GM12878 (cell line): ENCODE results near the gene BSN. TPM values are rescaled to one million over a fixed set of nuclear protein-coding genes. Genes with fewer than 3 reads are reported as not detected.
A peak's percentile ranks its signal among the peaks of the same experiment; 100 is the strongest.

Source experiments
- ATAC-seq: fragments of 200-7000 bp; cut with Tn5 transposase; 3 replicates; pipeline ENCODE4 v1.9.1; 2020; ENCODE audit warnings: mild to moderate bottlenecking, moderate library complexity
- BruUV-seq: library from RNA; stranded (reverse); fragments of 400-500 nt; replicated peaks from 2 replicates; lab custom pipeline; 2021; lab: Mats Ljungman, UMichigan
- CTCF ChIA-PET: fragments of 300-600 bp; sonication (Branson Sonifier 250); formaldehyde crosslinking; extraction: SDS; loops from one replicate; lab custom pipeline; 2021; ENCODE audit warnings: inconsistent platforms; lab: Yijun Ruan, JAX
- POLR2A ChIA-PET: fragments of 350-600 bp; formaldehyde crosslinking; extraction: SDS; loops from one replicate; lab custom pipeline; 2021; ENCODE audit warnings: inconsistent platforms; lab: Charles Lee
- RAD21 ChIA-PET: fragments of 300-600 bp; sonication (Branson Sonifier 250); formaldehyde crosslinking; loops from one replicate; lab custom pipeline; 2023; ENCODE audit warnings: antibody characterized with exemption; ENCODE audit not compliant: unreplicated experiment; lab: Charles Lee
- SMC1A ChIA-PET: fragments of 300-600 bp; sonication (Branson Sonifier 250); formaldehyde crosslinking; loops from one replicate; lab custom pipeline; 2023; ENCODE audit not compliant: unreplicated experiment, uncharacterized antibody; lab: Charles Lee
- DNase-seq: peaks from one replicate; pipeline ENCODE4 v3.0.0-alpha.2; 2011; ENCODE audit warnings: low read depth, low spot score
- FAIRE-seq: peaks from 3 replicates; lab custom pipeline; 2011; peaks lifted over from hg19 to GRCh38; lab: Jason Lieb, UNC
- H2AFZ ChIP-seq: 2 replicates; pipeline ENCODE4 v1.6.0; 2011; ENCODE audit warnings: low read depth, low read length, control low read depth; ENCODE audit not compliant: control insufficient read depth
- H3K27ac ChIP-seq: 2 replicates; pipeline ENCODE4 v1.5.1; 2011; ENCODE audit warnings: control low read depth; ENCODE audit not compliant: control insufficient read depth, insufficient read depth
- H3K27me3 ChIP-seq, 2 experiments: replicated peaks in 1 of 2; 2 replicates each; pipeline versions ENCODE4 v1.6.0 to v1.6.1; 2011; ENCODE audit warnings: low read length in 1 of 2; ENCODE audit not compliant: control insufficient read depth in 2 of 2, insufficient read depth in 2 of 2
- H3K36me3 ChIP-seq, 2 experiments: 2 replicates each; pipeline ENCODE4 v1.5.1; 2011; ENCODE audit warnings: low read length in 1 of 2; ENCODE audit not compliant: control insufficient read depth in 2 of 2, insufficient read depth in 2 of 2
- H3K4me1 ChIP-seq: 2 replicates; pipeline ENCODE4 v1.6.1; 2011; ENCODE audit warnings: mild to moderate bottlenecking, low read length, moderate library complexity, mixed read lengths; ENCODE audit not compliant: control insufficient read depth, insufficient read depth
- H3K4me2 ChIP-seq: 2 replicates; pipeline ENCODE4 v1.6.0; 2011; ENCODE audit warnings: control low read depth; ENCODE audit not compliant: control insufficient read depth, insufficient read depth
- H3K4me3 ChIP-seq: fragments of 200-600 bp; sonication (generic); 2 replicates; pipeline ENCODE4 v1.5.1; 2016
- H3K79me2 ChIP-seq: 2 replicates; pipeline ENCODE4 v1.6.0; 2011; ENCODE audit warnings: low read length; ENCODE audit not compliant: control insufficient read depth, insufficient read depth
- H3K9ac ChIP-seq: 2 replicates; pipeline ENCODE4 v1.8.0; 2011; ENCODE audit warnings: low read length, control low read depth, mixed read lengths; ENCODE audit not compliant: control insufficient read depth, insufficient read depth
- H3K9me3 ChIP-seq: replicated peaks from 3 replicates; pipeline ENCODE4 v1.5.1; 2011; ENCODE audit warnings: mild to moderate bottlenecking, low read length; ENCODE audit not compliant: control insufficient read depth, insufficient read depth
- H4K20me1 ChIP-seq: 2 replicates; pipeline ENCODE4 v1.6.0; 2011; ENCODE audit not compliant: control insufficient read depth, insufficient read depth
- CBFB ChIP-seq: IDR thresholded peaks from 2 replicates; pipeline ENCODE4 v1.6.1; 2016; ENCODE audit warnings: antibody characterized with exemption, low read depth
- CBX5 ChIP-seq: sonication (generic); IDR thresholded peaks from 2 replicates; pipeline ENCODE4 v1.6.1; 2016; ENCODE audit warnings: low read depth, moderate library complexity, mild to moderate bottlenecking, inconsistent platforms
- CTCF ChIP-seq, 3 experiments: IDR thresholded peaks in 2 of 3; conservative IDR thresholded peaks in 1 of 3; 2 replicates each; pipeline ENCODE4 v1.5.1; 2011; ENCODE audit warnings: low read depth in 3 of 3, low read length in 3 of 3, mild to moderate bottlenecking in 3 of 3, control low read depth in 2 of 3, moderate library complexity in 2 of 3, inconsistent platforms in 1 of 3, mixed read lengths in 1 of 3; ENCODE audit not compliant: control insufficient read depth in 2 of 3, insufficient read depth in 1 of 3; ENCODE audit errors: extremely low read depth in 1 of 3
- E2F4 ChIP-seq: IDR thresholded peaks from 2 replicates; pipeline ENCODE4 v1.6.1; 2012; ENCODE audit warnings: low read depth, low read length, improper control_type of control experiment
- E2F8 ChIP-seq: fragments of 450-650 bp; IDR thresholded peaks from 2 replicates; pipeline ENCODE4 v1.6.1; 2018; ENCODE audit warnings: mild to moderate bottlenecking, low read depth, moderate library complexity; ENCODE audit not compliant: partially characterized antibody
- EED ChIP-seq: sonication (generic); IDR thresholded peaks from 2 replicates; pipeline ENCODE4 v1.6.1; 2016; ENCODE audit warnings: antibody characterized with exemption, low read depth
- HDGF ChIP-seq: fragments of 450-650 bp; IDR thresholded peaks from 2 replicates; pipeline ENCODE4 v1.6.1; 2016; ENCODE audit warnings: antibody characterized with exemption
- MLLT1 ChIP-seq: fragments of 450-650 bp; IDR thresholded peaks from 2 replicates; pipeline ENCODE4 v1.6.1; 2016; ENCODE audit warnings: mild to moderate bottlenecking
- NFYB ChIP-seq: IDR thresholded peaks from 2 replicates; pipeline ENCODE4 v1.6.1; 2011; ENCODE audit warnings: low read depth, mild to moderate bottlenecking, low read length, improper control_type of control experiment, moderate library complexity; ENCODE audit not compliant: insufficient read depth
- POU2F2 ChIP-seq: IDR thresholded peaks from 3 replicates; pipeline ENCODE4 v1.6.1; 2011; ENCODE audit warnings: low read depth, mild to moderate bottlenecking, low read length, borderline replicate concordance
- RAD21 ChIP-seq: IDR thresholded peaks from 2 replicates; pipeline ENCODE4 v1.6.1; 2011; ENCODE audit warnings: mild to moderate bottlenecking, low read depth, low read length, moderate library complexity; ENCODE audit not compliant: insufficient read depth
- RELB ChIP-seq: fragments of 450-650 bp; IDR thresholded peaks from 2 replicates; pipeline ENCODE4 v1.6.1; 2017; ENCODE audit warnings: low read depth, mild to moderate bottlenecking, moderate library complexity
- SUPT20H ChIP-seq: IDR thresholded peaks from 2 replicates; pipeline ENCODE4 v1.6.1; 2011; ENCODE audit warnings: low read depth, mild to moderate bottlenecking, low read length, moderate library complexity, borderline replicate concordance; ENCODE audit not compliant: control insufficient read depth
- TARDBP ChIP-seq: IDR thresholded peaks from 2 replicates; pipeline ENCODE4 v1.6.1; 2016; ENCODE audit warnings: borderline replicate concordance
- ZSCAN29 ChIP-seq: fragments of 450-650 bp; IDR thresholded peaks from 2 replicates; pipeline ENCODE4 v1.6.1; 2017; ENCODE audit warnings: mild to moderate bottlenecking, moderate library complexity
- whole genome bisulfite sequencing: methylation state at CpG from one replicate; pipeline ENCODE4 v1.1.6; 2016; ENCODE audit warnings: low lambda C conversion rate; ENCODE audit not compliant: insufficient replicate concordance, insufficient coverage; ENCODE audit errors: missing lambda C conversion rate; 5-methylcytosine and 5-hydroxymethylcytosine counted together
- in situ Hi-C: fragments of 300-500 bp; cut with MboI; formaldehyde crosslinking; loops from 9 replicates; pipeline ENCODE4 v1.14.3; 2018; ENCODE audit warnings: mixed read lengths
- intact Hi-C: fragments of 100-400 bp; cut with micrococcal nuclease; formaldehyde crosslinking; loops from one replicate; pipeline ENCODE4 v1.14.2; 2022; ENCODE audit not compliant: unreplicated experiment
- polyA plus RNA-seq, 11 experiments: library from polyadenylated mRNA; depleted of rRNA in 4 of 11; unstranded in 6 of 11; stranded (reverse) in 5 of 11; fragments of >200 nt; fragmentation: Nextera tagmentation in 4 of 11; fragmentation: Illumina TruSeq in 1 of 11; extraction: Ambion mirVana in 4 of 11; extraction: Trizol in 1 of 11; gene quantifications; 1 replicate in 1 of 11; 2 replicates in 10 of 11; pipeline versions ENCODE4 v1.2.1 to v1.2.3, GENCODE V29; 2011 to 2016; ENCODE audit warnings: inconsistent platforms in 2 of 11, missing spikeins in 2 of 11, low read depth in 1 of 11
- total RNA-seq, 4 experiments: library from RNA; depleted of rRNA in 3 of 4; stranded (reverse); fragments of >200 nt in 3 of 4; fragmentation: Illumina TruSeq in 1 of 4; extraction: Trizol in 1 of 4; gene quantifications; 2 replicates each; pipeline versions ENCODE4 v1.2.1 to v1.2.3, GENCODE V29; 2013 to 2021

BSN gene
- total and polyA plus RNA-seq, 10 of the 15 experiments (the other 5 are each of a cell fraction or from before 2014, with no cell fraction given) = under 0.01 to 0.19 (median 0.05) TPM; not detected in 1

GRCh38 chr3:49563766-49564165 lies 9.5 kb downstream of the BSN start (continued):
- no peak for TF ChIP-seq NFYB
- TF ChIP-seq CBFB = no peak
- no peak for TF ChIP-seq SUPT20H
- no peak for TF ChIP-seq EED
- TF ChIP-seq E2F4 = no peak
- no peak for TF ChIP-seq HDGF
- no peak for TF ChIP-seq RAD21
- TF ChIP-seq CBX5 = no peak
- TF ChIP-seq POU2F2 = no peak
- TF ChIP-seq TARDBP = no peak
- no peak for TF ChIP-seq MLLT1
- TF ChIP-seq, all 136 proteins: peak for 0

- Histone ChIP-seq H3K4me2 (no peak overlapping the region), H3K4me3 (no peak overlapping the region), H3K27ac (no peak overlapping the region), H4K20me1 (no peaks in the 10 kb centered on the region), H3K79me2 (no peaks in the 10 kb centered on the region), H3K36me3 (no peaks in the 10 kb centered on the region), H3K4me1 (no peaks in the 10 kb centered on the region), H3K9me3 (no peaks in the 10 kb centered on the region), H2AFZ (no peak overlapping the region), H3K9ac (no peak overlapping the region), H3K27me3 (no peaks in the 10 kb centered on the region)
- SMC1A ChIA-PET = interaction anchor here (0.6 kb wide), 1 partner anchor 193 kb away, joined by 3 read pairs; no protein-coding TSS in a partner anchor
- WGBS = 0% methylated on average over 2 of the region's 2 CpGs
- CTCF ChIA-PET = interaction anchor here (0.8 to 2.1 kb wide), 4 partner anchors 16 to 107 kb away, joined by 3 to 7 read pairs (median 4); no protein-coding TSS in a partner anchor
- DNase-seq (no peak), ATAC-seq (no peak), FAIRE-seq (peak; percentile 35)
- no TSS peak for BruUV-seq
- POLR2A ChIA-PET = interaction anchor here (0.6 kb wide), 1 partner anchor 96 kb away, joined by 4 read pairs; the partner anchor contains the start of gene DAG1
- intact Hi-C loops (no loop called here), in situ Hi-C loops (no loop called here)
- RAD21 ChIA-PET = interaction anchor here (1.0 to 1.4 kb wide), 2 partner anchors 27 to 97 kb away, joined by 3 to 4 read pairs; no protein-coding TSS in a partner anchor
- TF ChIP-seq E2F8 = no peak
- TF ChIP-seq ZSCAN29 = no peak
- TF ChIP-seq CTCF (IDR thresholded peaks at IDR 0.05 in 2 of 3, conservative IDR thresholded peaks at IDR 0.05 in 1 of 3; ENCODE audit: control insufficient read depth in 2 of 3, extremely low read depth in 1 of 3, insufficient read depth in 1 of 3, low read depth in 3 of 3, low read length in 3 of 3) = peak; percentile 16 to 29 (median 16); a peak in 2 of 6 replicates
- no peak for TF ChIP-seq RELB
Measured at GRCh38 chr3:49566312-49566711, 12.0 kb downstream of the BSN start.
